ENCODE results near the gene THAP3.

DNA sequence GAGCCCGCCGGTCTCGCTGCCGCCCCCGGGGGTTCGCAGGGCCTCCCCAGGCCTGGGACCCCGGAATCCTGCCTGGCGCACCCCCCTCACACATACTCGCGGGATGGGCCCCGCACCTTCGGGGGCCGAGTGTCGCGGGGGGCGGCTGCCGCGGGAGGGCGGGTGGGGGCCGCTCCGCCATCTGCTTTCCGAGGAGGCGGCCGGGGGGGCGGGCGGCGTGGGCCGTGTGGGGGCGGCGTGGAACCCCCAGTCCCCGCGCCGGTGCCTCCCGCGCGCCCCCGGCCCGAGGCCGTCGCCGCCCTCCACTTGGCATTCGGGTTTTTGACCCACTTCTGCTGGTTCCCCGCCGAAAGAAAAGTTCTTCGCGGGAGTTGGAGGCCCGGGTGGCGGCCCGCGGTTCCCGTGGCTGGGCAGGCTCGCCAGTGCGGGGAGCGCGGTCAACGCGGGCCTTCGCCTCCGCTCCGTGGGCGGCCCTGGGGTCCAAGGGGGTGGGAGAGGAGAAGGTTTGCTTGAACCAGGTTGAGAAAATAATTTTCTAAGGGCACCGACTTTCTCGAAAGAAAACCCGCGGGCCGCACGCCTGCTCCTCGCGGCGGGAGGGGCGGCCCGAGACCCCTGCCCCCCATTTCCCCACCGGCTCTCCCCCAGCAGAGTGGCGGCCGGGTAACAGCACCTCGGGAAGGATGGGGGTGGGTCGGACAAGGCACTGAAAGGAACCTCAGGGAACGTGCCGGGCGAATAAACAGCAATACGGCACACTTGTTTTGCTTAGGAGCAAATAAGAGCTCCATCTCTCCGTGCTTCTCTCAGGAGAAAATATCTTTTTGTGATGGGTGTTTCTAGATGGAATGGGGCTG, 9.5 kb upstream of the THAP3 start:
- TF ChIP-seq, protein P1, sequence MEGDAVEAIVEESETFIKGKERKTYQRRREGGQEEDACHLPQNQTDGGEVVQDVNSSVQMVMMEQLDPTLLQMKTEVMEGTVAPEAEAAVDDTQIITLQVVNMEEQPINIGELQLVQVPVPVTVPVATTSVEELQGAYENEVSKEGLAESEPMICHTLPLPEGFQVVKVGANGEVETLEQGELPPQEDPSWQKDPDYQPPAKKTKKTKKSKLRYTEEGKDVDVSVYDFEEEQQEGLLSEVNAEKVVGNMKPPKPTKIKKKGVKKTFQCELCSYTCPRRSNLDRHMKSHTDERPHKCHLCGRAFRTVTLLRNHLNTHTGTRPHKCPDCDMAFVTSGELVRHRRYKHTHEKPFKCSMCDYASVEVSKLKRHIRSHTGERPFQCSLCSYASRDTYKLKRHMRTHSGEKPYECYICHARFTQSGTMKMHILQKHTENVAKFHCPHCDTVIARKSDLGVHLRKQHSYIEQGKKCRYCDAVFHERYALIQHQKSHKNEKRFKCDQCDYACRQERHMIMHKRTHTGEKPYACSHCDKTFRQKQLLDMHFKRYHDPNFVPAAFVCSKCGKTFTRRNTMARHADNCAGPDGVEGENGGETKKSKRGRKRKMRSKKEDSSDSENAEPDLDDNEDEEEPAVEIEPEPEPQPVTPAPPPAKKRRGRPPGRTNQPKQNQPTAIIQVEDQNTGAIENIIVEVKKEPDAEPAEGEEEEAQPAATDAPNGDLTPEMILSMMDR (IDR thresholded peaks at IDR 0.05) = no peak
- TF ChIP-seq POLR2A (IDR thresholded peaks at IDR 0.05) = no peak
